Stimulated activated CD4-positive, alpha-beta T cell treated with anti-CD3 and anti-CD28 coated beads, Interleukin-4, amount 100 ng/mL, for 24 hours (primary cell): ENCODE results near the gene ZC3H15.

Experiments
- DNase-seq: peaks from one replicate; pipeline ENCODE4 v3.0.0-alpha.2; 2020

Gene ZC3H15

GRCh38 chr2:186544255-186544675, 58.2 kb downstream of the ZC3H15 start:
- no peak for DNase-seq

- DNase-seq, result no peak
Measured at GRCh38 chr2:186546846-186547245, 60.8 kb downstream of the ZC3H15 start.

GRCh38 chr2:186551323-186552050, 65.4 kb downstream of the ZC3H15 start:
- DNase-seq, result no peak

GRCh38 chr2:186554429-186554828, 68.4 kb downstream of the ZC3H15 start:
- no peak for DNase-seq

GRCh38 chr2:186554850-186555671, 69.0 kb downstream of the ZC3H15 start:
- DNase-seq, result no peak

- no peak for DNase-seq
Measured at GRCh38 chr2:186558512-186559276, 72.6 kb downstream of the ZC3H15 start.
